Medulla oblongata (tissue), 1 donor: Measurements from ENCODE around the gene ARID3A.

ENCODE experiments used
- DNase-seq: peaks from one replicate; pipeline ENCODE4 v3.0.0-alpha.2; 2015; ENCODE audit errors: extremely low spot score

ARID3A gene

DNA sequence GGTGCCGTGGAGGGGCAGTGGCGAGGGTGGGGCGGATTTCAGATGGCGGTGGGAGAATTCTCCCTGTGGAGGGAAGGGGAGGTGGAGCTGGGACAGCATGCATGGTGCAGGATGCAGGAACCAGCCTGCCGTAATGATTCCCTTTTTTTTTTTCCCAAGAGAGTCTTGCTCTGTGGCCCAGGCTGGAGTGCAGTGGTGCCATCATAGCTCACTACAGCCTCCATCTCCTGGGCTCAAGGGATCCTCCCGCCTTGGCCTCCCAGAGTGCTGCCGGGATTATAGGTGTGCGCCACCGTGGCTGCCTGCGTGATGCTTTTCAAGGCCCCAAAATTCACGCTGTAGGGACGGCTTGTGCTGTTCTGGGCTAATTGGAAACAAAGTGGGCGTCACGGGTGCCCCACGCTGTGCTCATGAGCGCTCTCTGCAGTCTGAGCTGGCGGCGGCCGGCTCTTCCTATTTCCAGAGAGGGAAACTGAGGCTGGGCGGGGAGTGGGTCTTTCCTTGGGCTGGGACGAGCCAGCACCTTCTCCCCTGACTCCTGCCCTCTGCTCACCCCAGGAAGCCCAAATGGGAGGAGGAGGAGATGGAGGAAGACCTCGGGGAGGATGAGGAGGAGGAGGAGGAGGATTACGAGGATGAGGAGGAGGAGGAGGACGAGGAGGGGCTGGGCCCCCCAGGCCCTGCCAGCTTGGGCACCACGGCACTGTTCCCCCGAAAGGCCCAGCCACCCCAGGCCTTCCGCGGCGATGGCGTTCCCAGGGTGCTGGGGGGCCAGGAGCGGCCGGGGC, 6.2 kb downstream of the ARID3A start:
- DNase-seq: no peak

DNA sequence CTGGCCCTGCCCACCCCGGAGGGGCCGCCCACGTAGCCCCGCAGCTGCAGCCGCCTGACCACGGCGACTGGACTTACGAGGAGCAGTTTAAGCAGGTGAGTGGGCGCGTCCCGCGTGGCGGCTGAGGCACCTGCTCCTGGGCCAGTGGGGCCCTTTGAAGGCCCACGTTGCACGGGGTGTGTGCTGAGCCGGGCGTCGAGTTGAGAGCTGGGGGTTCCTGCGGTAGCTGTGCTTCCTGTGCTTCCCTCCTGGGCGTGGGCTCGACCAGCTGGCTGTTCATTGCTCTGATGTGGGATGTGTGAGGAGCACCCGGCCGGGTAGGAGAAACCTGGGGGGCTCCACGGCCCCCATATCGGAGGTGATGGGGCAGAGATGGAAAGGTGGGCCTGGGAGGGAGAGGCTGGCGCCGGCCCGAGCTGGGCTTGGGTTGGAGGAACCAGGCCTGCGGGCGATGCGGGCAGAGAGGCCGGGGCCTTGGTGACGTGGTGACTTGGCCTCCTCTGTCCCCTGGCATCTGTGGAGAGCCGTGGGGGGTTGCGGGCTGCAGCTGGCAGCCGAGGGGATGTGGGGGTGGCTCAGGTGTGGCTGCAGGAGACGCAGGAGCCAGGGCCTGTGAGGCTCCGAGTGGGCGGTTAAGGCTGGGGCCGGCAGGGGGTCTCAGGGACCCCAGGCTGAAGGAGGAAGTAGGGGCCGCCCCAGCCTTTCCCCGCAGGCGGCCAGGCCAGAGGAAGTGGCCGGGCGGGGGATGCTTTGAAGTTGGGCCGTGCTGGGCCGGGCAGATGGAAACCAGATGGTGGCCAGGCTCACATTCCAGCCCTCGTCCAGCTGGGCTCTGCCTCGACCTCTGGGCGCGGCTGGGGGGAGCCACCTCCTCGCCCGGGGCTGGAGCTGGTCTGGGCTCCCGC, 7.1 kb downstream of the ARID3A start:
- DNase-seq: no peak

DNA sequence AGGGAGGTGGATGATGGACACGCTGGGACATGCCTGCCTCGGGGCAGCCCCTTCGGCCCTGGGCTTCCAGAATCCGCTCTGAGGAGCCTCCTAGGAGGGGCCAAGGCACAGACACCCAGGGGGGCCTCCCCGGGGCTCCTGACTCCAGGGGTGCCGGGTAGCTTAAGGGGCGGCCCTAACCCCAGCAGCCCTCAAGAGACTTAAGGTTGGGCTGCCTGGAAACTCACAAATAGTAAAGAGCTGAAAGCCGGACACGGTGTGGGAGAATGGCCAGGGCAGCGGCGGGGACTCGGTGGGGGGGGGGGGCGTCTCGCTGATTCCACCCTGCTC, 7.7 kb downstream of the ARID3A start:
- DNase-seq: no peak

DNA sequence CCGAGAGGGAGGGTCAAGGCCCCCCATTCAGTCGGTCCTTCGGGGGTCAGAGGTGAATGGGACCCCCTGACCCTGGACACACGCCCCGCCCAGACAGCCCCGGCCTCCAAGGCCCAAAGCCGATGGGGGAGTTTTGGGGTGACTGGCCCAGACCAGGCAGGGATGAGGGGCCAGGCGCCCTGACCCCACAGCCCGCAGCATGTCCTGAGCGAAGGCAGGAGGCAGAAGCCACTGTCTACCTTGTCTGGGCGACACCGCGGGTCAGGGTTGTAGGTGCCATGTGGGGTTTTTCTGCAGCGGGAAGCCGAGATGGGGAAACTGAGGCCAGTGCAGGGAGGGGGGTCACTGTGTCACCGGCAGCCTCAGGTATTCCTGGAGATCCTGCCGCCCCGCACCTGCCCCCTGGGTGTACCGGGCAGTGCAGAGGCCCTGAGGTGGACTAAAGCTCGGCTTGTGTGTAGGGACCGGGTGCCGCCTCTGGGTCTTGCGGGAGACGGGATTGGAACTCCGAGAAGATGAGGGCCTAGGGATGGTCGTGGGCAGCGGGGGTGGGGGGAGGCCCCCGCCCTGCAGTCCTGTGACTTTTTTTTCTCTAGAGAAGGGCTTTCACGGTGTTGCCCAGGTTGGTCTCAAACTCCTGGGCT, 8.5 kb downstream of the ARID3A start:
- DNase-seq: no peak

DNA sequence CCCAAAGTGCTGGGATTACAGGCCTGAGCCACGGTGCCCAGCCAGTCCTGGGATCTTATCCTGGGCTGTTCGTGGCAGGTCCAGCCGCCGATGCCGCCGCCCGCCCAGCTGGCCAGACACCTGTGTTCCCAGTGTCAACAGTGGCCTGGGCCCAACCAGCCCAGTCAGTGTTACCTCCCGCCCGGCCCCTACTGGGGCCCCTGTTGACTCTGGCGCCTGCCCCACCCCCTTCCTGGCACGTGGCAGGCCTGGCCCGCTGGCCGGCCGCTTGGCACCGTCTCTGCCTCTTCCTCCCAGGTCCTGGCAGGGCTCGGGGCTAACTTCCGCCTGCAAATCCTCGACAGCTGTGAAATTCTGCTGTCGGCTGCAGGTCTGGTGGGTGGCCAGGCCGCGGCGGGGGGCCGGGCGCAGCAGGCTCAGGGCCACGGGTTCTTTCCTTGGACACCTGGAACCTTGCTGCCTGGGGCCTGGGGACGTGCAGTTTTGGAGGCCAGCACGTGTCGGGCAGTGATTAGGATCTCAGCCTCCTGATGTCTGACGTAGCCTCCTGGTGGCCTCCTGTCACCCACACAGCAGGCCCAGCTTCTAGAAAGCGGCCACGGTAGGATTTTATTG, 9.1 kb downstream of the ARID3A start:
- peak; percentile 80 for DNase-seq

DNA sequence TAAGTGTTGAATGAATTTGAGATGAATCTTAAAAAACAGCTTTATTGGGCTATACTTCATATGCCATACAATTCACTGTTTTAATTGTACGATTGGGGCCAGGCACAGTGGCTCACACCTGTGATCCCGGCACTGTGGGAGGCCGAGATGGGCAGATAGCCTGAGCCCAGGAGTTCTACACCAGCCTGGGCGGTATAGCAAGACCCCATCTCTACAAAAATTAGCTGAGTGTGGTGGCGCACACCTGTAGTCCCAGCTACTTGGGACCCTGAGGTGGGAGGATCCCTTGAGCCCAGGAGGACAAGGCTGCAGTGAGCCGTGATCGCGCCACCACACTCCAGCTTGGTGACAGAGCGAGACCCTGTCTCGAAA, 10.3 kb downstream of the ARID3A start:
- no peak for DNase-seq

DNA sequence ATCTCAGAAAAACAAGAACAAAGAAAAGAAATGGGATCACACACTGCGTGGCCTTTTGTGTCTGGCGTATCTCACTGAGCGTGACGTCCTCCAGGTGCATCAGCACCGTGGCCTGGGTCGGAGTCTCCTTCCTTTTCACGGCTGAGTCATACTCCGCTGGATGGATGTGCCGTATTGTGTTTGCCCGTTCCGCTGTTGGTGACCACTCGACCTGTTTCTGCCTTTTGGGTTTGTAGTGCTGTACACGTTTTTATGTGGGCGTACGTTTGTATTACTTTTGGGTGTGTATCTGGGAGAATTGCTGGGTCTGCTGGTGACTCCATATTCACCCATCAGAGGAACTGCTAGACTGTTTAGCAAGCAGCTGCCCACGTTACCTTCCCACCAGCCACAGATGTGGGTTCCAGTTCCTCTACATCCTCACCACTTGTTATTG, 11.4 kb downstream of the ARID3A start:
- DNase-seq: no peak

DNA sequence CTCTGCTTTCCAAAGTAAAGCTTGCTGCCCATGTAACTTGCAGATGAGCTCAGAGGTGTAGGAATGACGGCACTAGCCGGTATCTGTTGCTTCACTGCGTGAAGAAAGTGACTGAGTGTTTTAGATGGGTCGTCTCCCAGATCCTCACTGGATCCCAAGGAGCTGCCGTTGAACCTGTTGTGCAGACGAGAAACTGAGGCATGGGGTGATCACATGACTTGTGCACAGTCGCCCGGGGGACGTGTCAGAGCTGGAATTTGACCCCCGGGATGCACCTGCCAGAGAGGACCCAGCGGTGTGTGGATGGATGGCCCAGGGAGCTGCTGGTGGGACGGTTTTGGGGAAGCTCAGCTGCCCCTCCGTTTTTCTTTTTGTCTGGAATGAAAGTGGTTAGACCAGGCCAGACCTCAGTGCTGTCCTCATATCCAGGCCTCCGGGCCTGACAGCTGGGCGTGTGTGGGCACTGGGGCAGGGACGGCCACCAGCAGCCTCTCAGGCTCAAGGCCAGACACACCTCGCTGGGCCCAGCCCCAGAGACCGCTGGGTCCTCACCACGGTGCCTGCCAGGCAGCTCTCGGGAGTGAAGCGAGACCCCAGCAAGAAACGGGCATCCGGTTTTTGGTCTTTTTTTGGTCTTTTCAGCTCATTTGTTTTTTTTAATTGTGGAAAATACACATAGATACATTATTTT, 12.5 kb downstream of the ARID3A start:
- no peak for DNase-seq

DNA sequence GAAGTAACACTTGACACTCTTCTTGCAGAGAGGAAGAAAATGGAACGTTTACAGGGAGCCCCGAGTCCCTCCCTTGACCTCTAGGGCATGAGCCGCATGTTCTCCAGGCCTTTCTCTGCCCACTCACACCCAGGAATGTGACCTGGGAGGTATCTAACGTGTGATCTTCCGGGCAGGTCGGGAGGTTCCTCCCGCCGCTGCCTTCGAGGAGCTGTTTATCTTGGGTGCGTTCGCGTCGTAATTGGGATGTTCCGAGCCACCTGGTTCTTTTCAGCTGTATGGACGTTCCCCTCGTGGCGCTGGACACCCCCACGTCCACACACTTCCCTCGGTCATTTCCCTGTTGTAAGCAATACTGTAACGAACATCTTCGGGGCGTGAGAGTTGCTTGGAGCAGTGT, 13.6 kb downstream of the ARID3A start:
- no peak for DNase-seq

DNA sequence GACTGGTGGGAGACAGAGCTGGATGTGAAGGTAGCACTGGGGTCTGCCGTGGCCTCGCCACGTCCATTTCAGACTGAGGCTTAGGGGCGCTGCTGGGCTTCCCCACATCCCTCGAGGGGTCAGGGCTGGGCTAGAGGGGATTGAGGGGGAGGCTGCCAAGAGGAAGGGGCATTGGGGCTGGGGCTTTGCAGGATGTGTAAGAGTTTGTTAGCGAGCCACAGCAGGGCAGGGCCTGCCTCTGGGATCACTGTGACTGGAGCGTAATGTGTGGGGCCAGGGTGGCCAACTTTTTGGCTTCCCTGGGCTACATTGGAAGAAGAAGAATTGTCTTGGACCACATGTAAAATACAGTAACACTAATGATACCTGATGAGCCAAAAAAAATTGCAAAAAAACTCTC, 14.1 kb downstream of the ARID3A start:
- DNase-seq: no peak

DNA sequence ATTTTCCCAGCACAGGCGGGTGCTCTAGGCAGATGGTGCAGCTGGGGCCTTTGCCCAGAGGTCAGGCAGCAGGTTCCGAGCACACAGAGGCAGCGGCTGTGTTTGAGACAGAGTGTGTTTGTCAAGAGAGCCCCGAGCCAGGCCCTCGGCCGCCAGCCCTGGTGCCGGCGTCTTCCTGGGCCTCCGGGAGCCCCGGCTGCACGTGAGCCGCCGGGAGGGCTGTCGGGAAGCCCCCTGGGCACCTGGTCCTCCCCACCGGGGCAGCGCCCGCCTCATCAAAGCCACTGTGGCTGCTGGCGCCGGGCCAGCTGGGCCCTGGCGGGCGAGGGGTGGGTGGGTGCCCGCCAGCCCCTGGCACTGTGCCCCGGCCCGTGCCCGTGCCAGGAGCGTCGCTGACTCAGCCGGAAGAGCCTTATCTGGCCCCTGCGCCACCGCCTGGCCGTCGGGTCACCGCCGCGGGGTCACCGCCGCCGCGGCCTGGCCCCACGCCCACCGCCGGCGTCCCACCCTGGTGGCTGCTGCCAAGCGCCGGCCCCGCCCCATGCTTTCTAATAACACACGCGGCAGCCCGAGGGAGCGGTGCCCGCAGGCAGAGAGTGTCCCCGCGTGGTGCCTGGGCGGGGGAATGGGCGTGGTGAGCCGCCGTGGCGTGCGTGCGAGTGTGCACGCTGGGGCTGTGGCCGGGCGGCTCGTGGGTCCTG, 14.9 kb downstream of the ARID3A start:
- DNase-seq: peak; percentile 77

DNA sequence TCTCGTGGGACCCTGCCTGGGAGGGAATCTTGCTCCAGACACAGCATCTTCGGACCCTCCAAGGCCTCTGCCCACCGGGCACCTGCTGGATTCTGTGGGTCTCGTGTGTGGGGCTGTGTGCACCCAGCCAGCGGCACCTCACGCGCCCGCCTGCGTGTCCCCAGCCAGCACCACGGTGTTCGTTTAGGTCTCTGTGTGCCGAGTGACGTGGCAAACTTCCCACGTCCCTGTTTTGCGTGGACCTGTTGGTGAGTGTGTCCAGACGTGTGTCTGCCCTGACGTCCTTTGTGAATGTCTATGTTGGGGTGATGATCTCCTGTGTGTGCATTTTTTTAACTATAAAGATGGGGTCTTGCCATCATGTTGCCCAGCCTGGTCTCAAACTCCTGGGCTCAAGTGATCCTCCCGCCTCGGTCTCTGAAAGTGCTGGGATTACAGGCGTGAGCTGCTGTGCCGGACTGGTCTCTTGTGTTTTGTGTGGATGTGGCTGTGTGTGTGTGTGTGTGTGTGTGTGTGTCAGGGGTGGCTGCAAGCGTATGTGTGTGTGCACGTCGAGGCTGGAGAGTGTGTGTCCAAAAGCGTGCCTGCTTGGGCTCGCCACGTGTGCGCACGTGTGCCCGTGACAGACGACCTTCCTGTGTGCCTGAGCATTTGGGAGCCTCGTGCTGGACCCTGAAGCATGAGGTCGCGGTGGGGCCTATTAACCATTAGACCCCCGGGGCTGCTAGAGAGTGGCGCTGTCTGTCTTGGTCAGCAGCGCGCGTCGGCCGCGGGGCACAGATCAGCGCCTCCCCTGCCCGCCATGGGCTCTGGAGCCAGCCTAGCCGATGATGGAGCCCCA, 15.7 kb downstream of the ARID3A start:
- no peak for DNase-seq

DNA sequence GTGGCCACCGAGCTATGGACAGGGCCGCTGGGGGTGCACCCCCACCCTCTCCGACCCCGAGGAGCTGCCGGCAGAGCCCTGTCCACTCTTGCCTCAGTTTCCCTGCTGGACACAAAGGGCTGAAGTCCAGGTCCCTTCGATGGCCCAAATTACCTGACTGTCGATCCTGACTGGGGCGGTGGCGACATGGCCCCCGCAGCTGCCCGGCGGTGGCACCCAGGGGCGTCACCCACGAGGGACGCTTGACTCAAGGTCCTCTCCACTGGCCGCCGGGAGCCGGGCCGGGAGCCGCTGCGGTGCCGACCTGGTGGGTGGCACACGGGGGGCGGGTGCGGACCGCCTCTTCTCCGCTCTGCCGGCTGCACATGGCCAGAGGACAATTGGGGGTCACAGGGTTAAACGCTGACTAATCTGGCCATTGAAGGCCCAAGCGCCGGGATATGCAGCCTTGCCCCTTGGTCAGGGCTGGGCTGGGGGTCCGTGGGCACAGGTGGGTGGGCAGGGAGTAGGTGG, 16.4 kb downstream of the ARID3A start:
- no peak for DNase-seq

DNA sequence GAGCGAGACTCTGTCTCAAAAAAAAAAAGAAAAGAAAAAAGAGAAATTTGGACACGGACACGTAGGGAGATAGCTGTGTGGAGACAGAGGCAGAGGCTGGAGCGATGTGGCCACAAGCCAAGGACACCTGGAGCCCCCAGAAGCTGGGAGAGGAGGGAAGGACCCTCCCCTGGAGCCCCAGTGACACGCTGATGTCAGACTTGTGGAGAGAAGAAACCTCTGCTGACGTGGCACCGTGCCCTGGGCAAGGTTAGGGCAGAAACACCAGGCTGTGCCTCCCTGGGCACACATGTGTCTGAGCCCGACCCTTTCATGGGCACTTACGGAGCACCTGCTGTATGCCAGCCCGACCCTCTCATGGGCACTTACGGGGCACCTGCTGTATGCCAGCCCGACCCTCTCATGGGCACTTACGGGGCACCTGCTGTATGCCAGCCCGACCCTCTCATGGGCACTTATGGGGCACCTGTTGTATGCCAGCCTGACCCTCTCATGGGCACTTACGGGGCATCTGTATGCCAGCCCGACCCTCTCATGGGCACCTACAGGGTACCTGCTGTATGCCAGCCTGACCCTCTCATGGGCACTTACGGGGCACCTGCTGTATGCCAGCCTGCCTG, 17.8 kb downstream of the ARID3A start:
- DNase-seq: no peak

DNA sequence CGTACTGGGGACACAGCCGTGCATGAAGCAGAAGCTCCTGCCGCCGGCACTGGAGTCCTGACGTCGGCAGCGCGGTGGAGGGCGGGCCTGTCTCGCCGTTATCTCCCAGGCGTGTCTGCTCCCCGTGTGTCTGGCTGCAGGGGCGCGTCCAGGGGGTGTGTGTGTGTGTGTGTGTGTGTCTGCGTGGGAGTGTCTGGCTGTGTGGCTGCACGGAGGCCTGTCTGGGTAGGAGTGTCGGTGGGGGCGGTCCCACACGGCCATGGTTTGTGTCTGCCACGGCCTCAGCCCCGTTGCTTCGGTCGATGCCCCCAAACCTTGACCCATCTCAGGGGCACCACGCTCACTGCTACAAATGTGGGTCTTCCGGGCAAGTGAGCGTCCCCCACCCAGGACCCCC, 18.3 kb downstream of the ARID3A start:
- no peak for DNase-seq

DNA sequence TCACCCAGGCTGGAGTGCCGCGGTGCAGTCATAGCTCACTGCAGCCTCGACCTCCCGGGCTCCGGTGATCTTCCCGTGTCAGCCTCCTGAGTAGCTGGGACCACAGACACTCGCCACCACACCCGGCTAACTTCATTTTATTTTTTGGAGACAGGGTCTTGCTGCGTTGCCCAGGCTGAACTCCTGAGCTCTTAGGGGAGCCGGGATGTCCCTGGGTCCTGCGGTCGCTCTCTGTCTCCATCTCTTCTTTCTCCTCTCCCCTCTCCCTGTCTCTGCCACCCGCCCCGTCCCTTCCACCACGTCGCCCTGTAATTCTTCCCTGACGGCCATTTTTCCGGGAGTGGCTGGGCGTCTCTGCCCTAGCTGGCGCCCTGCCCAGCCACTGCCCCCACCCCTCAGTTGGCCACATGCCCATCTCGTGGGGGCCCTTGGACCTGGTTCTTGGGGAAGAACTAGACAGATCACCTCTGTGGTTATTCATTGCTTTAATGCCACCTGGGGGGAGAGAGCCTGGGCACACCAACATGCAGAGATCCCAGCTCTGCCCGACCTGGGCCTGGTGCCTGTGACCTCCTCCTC, 18.9 kb downstream of the ARID3A start:
- no peak for DNase-seq

DNA sequence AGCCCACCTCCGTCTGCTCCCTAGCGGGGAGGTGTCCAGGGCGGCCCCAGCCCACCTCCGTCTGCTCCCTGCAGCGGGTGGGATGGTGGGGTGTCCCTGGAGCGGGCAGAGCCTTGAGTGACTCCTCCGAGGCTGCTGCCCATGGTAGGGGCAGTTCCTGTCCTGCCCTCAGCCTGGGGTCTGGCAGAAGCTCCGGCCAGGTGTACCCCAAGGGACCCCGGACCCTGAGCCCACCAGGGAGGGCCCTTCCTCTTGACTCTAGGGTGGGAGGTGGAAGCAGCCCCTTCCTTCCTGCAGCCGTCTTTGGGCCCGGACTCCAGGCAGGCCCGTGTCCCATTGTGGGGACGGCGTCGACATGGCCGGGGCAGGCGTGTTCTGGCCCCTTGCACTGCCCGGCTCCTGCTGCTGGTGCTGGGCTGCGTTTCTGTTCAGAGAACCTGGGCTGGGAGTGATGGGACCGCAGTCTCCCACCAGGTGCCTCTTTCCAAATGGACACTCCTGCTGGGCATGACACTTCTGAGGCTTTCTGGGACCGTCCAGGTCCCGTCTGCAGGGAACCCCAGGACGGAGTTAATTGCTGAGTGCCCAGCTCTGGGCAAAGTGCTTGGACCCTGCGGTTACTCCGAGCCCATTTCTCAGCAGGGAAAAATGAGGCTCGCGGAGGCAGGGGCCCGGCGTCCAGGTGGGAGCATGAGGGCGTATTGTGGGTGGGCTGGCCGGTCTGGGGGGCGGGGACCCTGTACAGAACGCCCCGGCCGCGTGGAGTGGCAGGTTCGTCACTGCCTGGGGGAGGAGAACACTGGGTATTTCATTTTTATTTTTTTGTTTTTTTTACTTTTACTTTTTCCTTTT, 19.8 kb downstream of the ARID3A start:
- no peak for DNase-seq

DNA sequence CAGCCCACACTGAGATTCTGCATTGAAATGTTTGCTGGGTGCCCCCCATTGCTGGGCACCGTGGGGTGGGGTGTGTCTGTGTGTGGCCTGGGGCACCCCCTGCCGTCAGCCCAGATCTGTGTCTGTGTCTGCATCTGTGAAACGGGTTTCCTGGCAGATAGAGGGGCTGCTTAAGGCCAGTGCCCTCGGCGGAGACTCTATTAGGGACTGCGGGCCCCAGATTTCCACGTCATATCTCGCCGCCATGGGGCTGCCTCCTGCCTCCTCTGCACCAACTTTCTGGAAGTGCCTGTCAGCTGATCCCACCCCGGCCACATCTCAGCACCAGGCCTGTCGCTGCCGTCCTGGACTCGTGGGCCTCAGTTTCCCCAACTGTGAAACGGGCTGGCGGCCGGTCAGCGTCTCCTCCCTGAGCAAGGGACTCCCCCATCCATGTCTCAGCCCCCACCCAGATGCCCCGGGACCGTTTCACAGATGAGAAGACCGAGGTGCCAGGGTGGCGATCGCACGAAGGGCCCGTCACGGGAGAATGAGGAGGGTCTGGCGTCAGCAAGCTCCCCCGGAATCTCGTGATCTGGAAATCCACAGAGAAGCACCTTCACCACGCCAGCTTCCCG, 21.4 kb downstream of the ARID3A start:
- DNase-seq: no peak
